ENCODE data around the gene ADAP2. TPM values are rescaled to one million over a fixed set of nuclear protein-coding genes. Genes with fewer than 3 reads are reported as not detected.

ADAP2 gene
- total and polyA plus RNA-seq, 2 of the 8 experiments (the other 6 are each of a cell fraction or from before 2014, with no cell fraction given), result 0.76 to 1.1 TPM

GRCh38 chr17:31008374-31009041, 86.8 kb downstream of the ADAP2 start (continued):
- TF ChIP-seq TAF7 (optimal IDR thresholded peaks at IDR 0.05; ENCODE audit: borderline replicate concordance, low read depth, low read length) (no peak), ASH2L (IDR thresholded peaks at IDR 0.05; ENCODE audit: low read length) (peak; percentile 78), BCL11A (IDR thresholded peaks at IDR 0.05; ENCODE audit: low read depth in 2 of 2, low read length in 2 of 2) (no peak), JUN (IDR thresholded peaks at IDR 0.05; ENCODE audit: low read depth, low read length) (no peak), SP2 (IDR thresholded peaks at IDR 0.05; ENCODE audit: low read length) (no peak), KDM4A (IDR thresholded peaks at IDR 0.05; ENCODE audit: low read depth, low read length, severe bottlenecking) (peak; percentile 91), PHF8 (conservative IDR thresholded peaks at IDR 0.05; ENCODE audit: low read depth, low read length) (peak; percentile 33; the same call in 1 of the 2 replicates), BRCA1 (IDR thresholded peaks at IDR 0.05; ENCODE audit: low read depth, low read length) (no peak), RXRA (IDR thresholded peaks at IDR 0.05; ENCODE audit: insufficient read depth, low read depth, low read length) (no peak), HDAC2 (IDR thresholded peaks at IDR 0.05; ENCODE audit: borderline replicate concordance in 1 of 2, low read depth in 2 of 2, low read length in 2 of 2) (0 out of 4 replicates have a peak, but pooled peaks of 1 of the 2 experiments have one; percentile 36), YY1 (IDR thresholded peaks at IDR 0.05; ENCODE audit: low read depth, low read length) (0 out of 2 replicates have a peak, but pooled peaks have one; percentile 53), SP1 (IDR thresholded peaks at IDR 0.05; ENCODE audit: low read depth, low read length) (no peak), SIX5 (IDR thresholded peaks at IDR 0.05; ENCODE audit: low read depth, low read length) (no peak), CHD1 (IDR thresholded peaks at IDR 0.05; ENCODE audit: low read depth, low read length) (no peak), E2F6 (IDR thresholded peaks at IDR 0.05) (peak; percentile 80; the same call in 1 of the 2 replicates), EGR1 (IDR thresholded peaks at IDR 0.05; ENCODE audit: borderline replicate concordance, low read depth, low read length) (no peak), ATF3 (IDR thresholded peaks at IDR 0.05; ENCODE audit: insufficient read depth, low read depth, low read length) (no peak), SRF (IDR thresholded peaks at IDR 0.05; ENCODE audit: low read depth, low read length) (no peak), NANOG (IDR thresholded peaks at IDR 0.05; ENCODE audit: insufficient read depth, low read depth, low read length, poor library complexity, severe bottlenecking) (no peak), FOSL1 (IDR thresholded peaks at IDR 0.05; ENCODE audit: insufficient read depth, low read depth, low read length) (no peak), CHD2 (IDR thresholded peaks at IDR 0.05; ENCODE audit: low read length) (no peak), SIRT6 (IDR thresholded peaks at IDR 0.05; ENCODE audit: low read length) (no peak), KDM5A (IDR thresholded peaks at IDR 0.05; ENCODE audit: low read length) (no peak), POLR2A (IDR thresholded peaks at IDR 0.05; ENCODE audit: control extremely low read depth in 1 of 2, low read depth in 2 of 2, low read length in 2 of 2) (peak in 1 of 2 experiments; percentile 45; a peak in 1 of 3 replicates)

Data from H1 (cell line).